GM08714 (cell line): ENCODE data around the gene SLU7.

Experiments
- H3K4me3 ChIP-seq: fragments of 200-500 bp; sonication (Bioruptor generic); 2 replicates; pipeline ENCODE4 v1.5.1; 2014; ENCODE audit warnings: mild to moderate bottlenecking, low read length, inconsistent platforms
- ZNF274 ChIP-seq: IDR thresholded peaks from 2 replicates; pipeline ENCODE4 v1.6.1; 2012; ENCODE audit warnings: mild to moderate bottlenecking, low read depth, low read length

The SLU7 gene

GRCh38 chr5:160377651-160378050 lies 41.2 kb downstream of the SLU7 start:
- TF ChIP-seq ZNF274 = no peak
- no peak overlapping the region for H3K4me3 ChIP-seq

- TF ChIP-seq ZNF274 = no peak
- H3K4me3 ChIP-seq = no peak overlapping the region
Observed at GRCh38 chr5:160376416-160376815, 42.5 kb downstream of the SLU7 start.

GRCh38 chr5:160375701-160376100 lies 43.2 kb downstream of the SLU7 start:
- TF ChIP-seq ZNF274 = no peak
- no peak overlapping the region for H3K4me3 ChIP-seq

- H3K4me3 ChIP-seq = no peak overlapping the region
- no peak for TF ChIP-seq ZNF274
Observed at GRCh38 chr5:160375166-160375565, 43.7 kb downstream of the SLU7 start.

- TF ChIP-seq ZNF274 = no peak
- H3K4me3 ChIP-seq = no peak overlapping the region
Observed at GRCh38 chr5:160371294-160371693, 47.6 kb downstream of the SLU7 start.

GRCh38 chr5:160370713-160371034 lies 48.2 kb downstream of the SLU7 start:
- peak overlapping the region; percentile 67; the same call in 1 of the 2 replicates for H3K4me3 ChIP-seq
- no peak for TF ChIP-seq ZNF274

- no peak for TF ChIP-seq ZNF274
- peak within 1 kb of the TSS; percentile 67 for H3K4me3 ChIP-seq
Observed at GRCh38 chr5:160369990-160370712, 48.7 kb downstream of the SLU7 start, which contains the start of gene C1QTNF2. TSS of gene C1QTNF2 (minus strand) at chr5:160370626. CDS start at chr5:160355011, 15,615 bp downstream.

- no peak overlapping the region for H3K4me3 ChIP-seq
- no peak for TF ChIP-seq ZNF274
Observed at GRCh38 chr5:160367885-160368284, 51.0 kb downstream of the SLU7 start.

- H3K4me3 ChIP-seq = no peak overlapping the region
- TF ChIP-seq ZNF274 = no peak
Observed at GRCh38 chr5:160367261-160367660, 51.6 kb downstream of the SLU7 start.

- H3K4me3 ChIP-seq = no peak overlapping the region
- TF ChIP-seq ZNF274 = no peak
Observed at GRCh38 chr5:160366230-160366629, 52.7 kb downstream of the SLU7 start.

- H3K4me3 ChIP-seq = no peak overlapping the region
- no peak for TF ChIP-seq ZNF274
Observed at GRCh38 chr5:160363660-160364395, 55.1 kb downstream of the SLU7 start.

- TF ChIP-seq ZNF274 = no peak
- H3K4me3 ChIP-seq = no peak overlapping the region
Observed at GRCh38 chr5:160363211-160363610, 55.7 kb downstream of the SLU7 start.

GRCh38 chr5:160361624-160362228 lies 57.2 kb downstream of the SLU7 start:
- no peak for TF ChIP-seq ZNF274
- H3K4me3 ChIP-seq = no peak overlapping the region

GRCh38 chr5:160360310-160360709 lies 58.6 kb downstream of the SLU7 start:
- H3K4me3 ChIP-seq = no peak overlapping the region
- no peak for TF ChIP-seq ZNF274

GRCh38 chr5:160359816-160360215 lies 59.1 kb downstream of the SLU7 start:
- no peak overlapping the region for H3K4me3 ChIP-seq
- TF ChIP-seq ZNF274 = no peak

- no peak for TF ChIP-seq ZNF274
- no peak overlapping the region for H3K4me3 ChIP-seq
Observed at GRCh38 chr5:160359242-160359641, 59.6 kb downstream of the SLU7 start.
